ENCODE measurements around the gene DCBLD2.

Gene DCBLD2

DNA sequence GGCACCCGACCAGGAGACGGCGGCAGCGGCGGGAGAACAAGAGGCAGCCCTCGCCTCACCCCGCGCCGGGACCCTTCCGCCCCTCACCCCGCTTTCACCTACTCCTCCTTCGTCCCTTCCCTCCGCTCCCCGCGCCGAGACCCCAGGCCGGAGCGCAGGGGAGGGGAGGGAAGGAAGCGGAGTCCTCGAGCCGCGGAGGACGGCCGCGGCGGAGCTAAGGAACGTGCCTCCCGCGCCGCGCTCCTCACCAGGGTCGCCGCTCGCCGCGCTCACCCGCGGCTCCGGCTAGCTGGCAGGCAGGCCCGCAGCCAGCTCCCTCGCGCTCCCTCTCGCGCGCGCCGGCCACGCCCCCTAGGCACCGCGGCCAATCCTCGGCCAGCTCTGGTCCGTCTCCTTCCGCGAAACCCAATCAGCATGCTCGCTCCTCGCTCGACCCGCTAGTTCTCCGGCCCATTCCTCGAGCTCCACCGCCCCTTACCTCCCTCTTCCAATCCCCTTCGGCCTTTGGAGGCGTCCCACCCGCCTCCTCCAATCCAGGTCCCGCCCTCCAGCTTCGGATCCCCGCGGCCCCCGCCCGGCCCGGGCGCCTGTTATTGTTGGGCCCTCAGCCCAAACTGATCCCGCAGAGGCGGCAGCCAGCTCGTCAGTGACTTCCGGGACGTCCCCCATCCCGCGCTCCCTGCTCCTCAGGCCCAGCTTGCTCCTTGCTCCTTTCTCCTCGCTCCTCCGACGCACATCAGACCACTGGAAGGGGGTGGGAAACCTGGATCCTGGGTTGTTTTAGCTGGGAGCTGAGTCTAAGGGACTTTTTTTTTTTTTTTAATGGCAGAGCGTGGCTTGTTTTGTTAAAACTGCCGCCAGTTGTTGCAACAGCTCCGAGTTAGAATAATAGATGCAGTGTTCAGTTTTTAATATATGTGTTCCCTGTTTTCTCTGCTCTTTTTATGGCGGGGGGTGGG is at the start of gene DCBLD2:
Gene DCBLD2 (minus strand): TSS at position 304 of the 959 bp plus-strand sequence. CDS start 369 bp downstream, outside the sequence.
- peak; percentile 100 for DNase-seq (ENCODE audit: low read depth)

- DNase-seq (ENCODE audit: low read depth) = no peak
Observed at GRCh38 chr3:98945666-98946065, 44.2 kb upstream of the DCBLD2 start.

GRCh38 chr3:98945101-98945524 is 43.6 kb upstream of the DCBLD2 start:
- no peak for DNase-seq (ENCODE audit: low read depth)

GRCh38 chr3:98930413-98930812 is 28.9 kb upstream of the DCBLD2 start:
- no peak for DNase-seq (ENCODE audit: low read depth)

GRCh38 chr3:98921957-98922356 is 20.5 kb upstream of the DCBLD2 start:
- peak; percentile 35 for DNase-seq (ENCODE audit: low read depth)

DNA sequence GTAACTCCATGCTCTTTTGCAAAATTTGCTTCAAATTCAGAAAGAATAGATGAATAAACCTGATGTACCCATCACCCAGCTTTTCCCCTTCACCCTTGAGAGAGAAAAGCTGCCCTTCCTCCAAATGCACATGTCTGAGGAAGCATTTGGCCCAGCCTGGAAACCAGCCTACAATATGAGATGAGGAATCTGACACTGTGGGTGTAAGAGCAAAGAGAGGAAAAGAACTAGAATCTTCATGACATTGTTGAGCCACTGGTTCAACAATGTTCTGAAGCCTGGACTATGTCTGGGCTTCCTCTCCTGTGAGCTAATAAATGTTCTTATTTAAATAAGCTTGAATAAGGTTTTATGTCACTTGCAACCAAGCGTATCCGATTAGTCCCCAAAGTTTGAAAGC is 18.7 kb upstream of the DCBLD2 start:
- no peak for DNase-seq (ENCODE audit: low read depth)

DNA sequence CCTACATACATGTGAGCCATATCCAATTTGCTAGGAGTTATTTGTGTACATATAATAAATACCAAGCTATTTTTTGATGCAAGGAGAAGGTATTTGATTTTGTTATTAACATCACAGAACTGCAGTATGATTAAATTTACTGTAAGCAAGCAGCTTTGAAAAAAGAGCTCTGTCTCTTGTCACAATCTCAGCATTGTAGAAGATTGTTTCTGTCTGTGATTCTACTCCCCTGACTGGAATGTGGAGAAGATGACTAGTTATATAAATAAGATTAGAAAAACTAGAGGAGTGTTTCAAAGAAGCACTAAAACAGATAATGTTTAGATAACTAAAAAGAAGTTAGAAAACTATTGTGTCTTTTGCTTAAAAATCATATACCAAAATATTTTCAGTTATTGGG is 17.1 kb upstream of the DCBLD2 start:
- no peak for DNase-seq (ENCODE audit: low read depth)

DNA sequence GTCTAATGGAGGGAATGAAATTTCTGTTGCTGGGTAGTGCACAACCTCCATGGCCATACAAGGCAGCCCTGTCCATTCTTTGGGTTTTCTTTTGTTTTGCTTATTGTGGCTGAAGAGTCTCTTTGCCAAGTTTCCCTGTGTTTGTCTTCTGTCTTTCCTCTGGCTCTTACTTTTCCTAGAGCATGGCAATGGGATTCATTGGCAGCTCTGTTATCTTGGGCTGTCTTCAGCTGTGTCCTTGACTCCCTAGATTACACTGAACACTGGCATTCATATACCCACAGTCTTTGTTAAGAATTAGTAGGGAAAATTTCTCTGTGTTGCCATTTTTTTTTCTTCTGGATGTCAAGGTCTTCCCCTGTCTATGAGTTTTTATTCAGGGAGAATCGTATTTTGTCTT is 16.1 kb upstream of the DCBLD2 start:
- no peak for DNase-seq (ENCODE audit: low read depth)

GRCh38 chr3:98914210-98915080 is 12.9 kb upstream of the DCBLD2 start:
- no peak for DNase-seq (ENCODE audit: low read depth)

- DNase-seq (ENCODE audit: low read depth) = no peak
Observed at GRCh38 chr3:98912448-98912847, 11.0 kb upstream of the DCBLD2 start.

DNA sequence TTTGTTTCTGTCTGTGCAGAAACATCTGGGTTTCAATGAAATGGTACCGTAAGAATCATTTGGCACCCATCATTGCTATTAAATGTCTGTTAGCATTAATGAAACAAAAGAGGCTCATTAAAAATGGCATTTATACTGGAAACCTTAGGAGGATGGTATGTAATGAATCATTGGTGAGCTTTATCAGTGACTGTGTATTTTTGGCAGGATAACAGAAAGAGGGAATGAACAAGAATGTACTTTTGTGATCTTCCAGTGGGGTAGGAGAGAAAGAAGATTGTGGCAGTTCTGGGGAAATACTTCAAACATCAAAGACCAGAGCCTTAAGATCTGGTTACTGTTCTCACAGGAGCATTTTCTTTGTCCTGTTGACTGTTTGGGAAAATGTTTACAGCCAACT is 4.7 kb upstream of the DCBLD2 start:
- DNase-seq (ENCODE audit: low read depth) = peak; percentile 74

GRCh38 chr3:98903705-98904481 is 2.4 kb upstream of the DCBLD2 start:
- DNase-seq (ENCODE audit: low read depth) = no peak

DNA sequence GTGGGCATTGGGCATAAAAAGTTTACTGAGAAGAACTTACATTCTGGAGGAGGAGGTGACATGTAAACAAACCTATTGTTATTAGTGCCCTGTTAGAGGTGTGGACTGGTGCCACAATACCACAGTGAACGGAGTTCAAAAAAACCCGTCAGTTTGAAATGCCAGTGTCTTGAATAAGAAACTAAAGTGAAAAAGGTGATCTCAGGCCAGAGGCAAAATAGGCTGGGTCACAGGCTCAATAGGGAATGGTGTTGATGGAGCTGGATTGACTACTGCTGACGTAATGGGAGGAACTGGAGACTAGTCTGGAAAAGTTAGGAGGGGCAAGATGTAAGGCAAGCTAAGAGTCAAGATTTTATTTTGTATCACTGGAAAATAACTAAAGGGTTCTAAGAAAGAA is 1.6 kb upstream of the DCBLD2 start:
- DNase-seq (ENCODE audit: low read depth) = no peak

GRCh38 chr3:98902351-98902740 is 851 bp upstream of the DCBLD2 start:
- no peak for DNase-seq (ENCODE audit: low read depth)

DNA sequence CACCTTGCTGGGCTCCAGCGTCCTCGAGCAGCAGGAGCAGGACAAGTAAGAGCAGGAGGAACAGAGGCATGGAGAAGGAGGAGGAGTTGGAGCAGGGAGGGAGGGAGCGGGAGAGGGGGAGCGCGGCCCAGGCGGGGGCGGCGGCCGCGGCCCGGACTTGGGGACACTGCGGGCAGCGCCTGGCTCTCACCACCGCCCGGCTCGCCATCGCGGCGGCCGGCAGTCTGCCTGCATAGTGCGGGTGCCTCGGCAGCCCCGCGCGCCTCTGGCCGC is 440 bp downstream of the DCBLD2 start:
- peak; percentile 63 for DNase-seq (ENCODE audit: low read depth)

GRCh38 chr3:98900265-98901118 is 1.0 kb downstream of the DCBLD2 start:
- no peak for DNase-seq (ENCODE audit: low read depth)

GRCh38 chr3:98897701-98898100 is 3.8 kb downstream of the DCBLD2 start:
- no peak for DNase-seq (ENCODE audit: low read depth)

DNA sequence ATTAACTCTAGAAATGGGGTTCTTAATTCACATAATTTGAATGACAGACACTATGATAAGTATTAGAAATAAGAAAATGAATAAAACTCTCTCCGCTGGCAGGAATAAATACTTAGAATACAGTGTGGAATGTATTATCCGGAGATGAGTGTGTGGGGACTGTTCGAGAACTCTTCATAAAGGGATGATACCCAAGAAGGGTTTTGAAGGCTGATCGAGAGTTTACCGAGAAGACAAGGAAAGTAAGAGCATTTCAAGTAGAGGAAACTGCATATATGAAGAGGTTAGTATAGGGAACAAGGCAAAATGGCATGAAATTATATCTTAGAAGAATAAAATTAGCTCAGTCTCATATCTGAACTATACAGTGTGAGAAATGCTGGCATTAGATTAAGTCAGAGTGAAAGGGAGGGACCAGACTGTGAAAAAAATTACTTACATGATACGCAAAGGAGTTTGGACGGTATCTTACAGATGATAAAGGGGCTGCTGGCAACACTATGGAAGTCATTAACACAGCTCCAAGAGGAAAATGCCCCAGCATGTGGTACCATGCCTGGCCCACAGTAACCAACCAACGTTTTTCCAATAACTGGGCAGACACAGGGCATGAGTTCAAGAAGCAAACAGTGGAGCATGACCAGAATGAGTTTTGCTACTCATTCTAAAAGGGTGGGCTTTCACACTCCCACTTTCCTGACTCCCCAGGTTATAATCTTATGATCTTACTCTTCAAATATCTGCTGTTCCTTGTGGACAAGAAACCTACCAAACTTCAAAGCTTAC is 6.5 kb downstream of the DCBLD2 start:
- DNase-seq (ENCODE audit: low read depth) = no peak

GRCh38 chr3:98893740-98894139 is 7.8 kb downstream of the DCBLD2 start:
- DNase-seq (ENCODE audit: low read depth) = no peak

DNA sequence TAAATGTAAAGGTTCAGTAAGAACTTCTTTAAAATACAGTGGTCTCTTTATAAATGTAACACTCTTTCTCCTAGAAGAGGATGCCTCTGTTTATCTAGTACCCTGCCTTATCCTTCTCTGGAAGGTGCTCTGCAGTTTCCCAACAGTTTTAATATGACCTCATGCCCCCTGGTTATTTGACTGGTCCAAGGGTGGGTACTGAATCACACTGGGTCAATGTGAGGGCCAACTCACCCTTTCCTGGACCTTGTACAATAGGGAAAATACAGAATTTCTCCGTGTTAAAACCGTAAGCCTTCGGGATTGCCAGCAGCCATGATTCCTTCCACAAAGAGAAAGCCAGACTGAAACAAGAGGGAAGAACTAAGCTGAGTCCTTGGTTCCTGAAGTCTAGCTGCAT is 9.2 kb downstream of the DCBLD2 start:
- DNase-seq (ENCODE audit: low read depth) = no peak

Data from fibroblast of gingiva (primary cell).